ENCODE data around the gene GPC5. TPM values are rescaled to one million over a fixed set of nuclear protein-coding genes. Genes with fewer than 3 reads are reported as not detected.

GPC5 gene
- total RNA-seq, 1 donor from 2014 or later, result 0.57 TPM

DNA sequence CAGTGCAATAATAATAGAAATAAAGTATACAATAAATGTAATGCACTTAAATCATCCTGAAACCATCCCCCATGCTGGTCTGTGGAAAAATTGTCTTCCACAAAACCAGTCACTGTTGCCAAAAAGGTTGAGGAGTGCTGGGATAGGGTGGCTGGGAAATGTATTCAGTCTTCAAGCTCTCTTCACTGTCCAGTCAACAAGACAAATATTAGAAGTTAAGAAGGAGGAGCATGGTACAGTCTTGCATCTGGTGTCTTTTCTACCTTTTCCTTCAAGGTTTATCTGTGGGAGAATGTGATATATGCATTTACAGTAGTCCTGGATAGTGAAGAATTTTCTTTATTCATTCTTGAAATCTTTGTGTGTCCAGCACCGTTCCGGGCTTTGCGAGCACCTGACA lies 203.4 kb downstream of the GPC5 start:
- Mint-ChIP-seq H3K36me3 (ENCODE audit: insufficient read depth) (no peaks in the 10 kb centered on the region), H3K4me3 (ENCODE audit: low read depth) (no peak overlapping the region)

GRCh38 chr13:91609353-91609752 lies 210.9 kb downstream of the GPC5 start:
- H3K4me3 Mint-ChIP-seq (ENCODE audit: low read depth), result no peak overlapping the region
- no peaks in the 10 kb centered on the region for H3K27me3 Mint-ChIP-seq
- no peak for DNase-seq (ENCODE audit: low spot score, unreplicated experiment)
- H3K36me3 Mint-ChIP-seq (ENCODE audit: insufficient read depth), result no peaks in the 10 kb centered on the region
- TF ChIP-seq, protein P1, sequence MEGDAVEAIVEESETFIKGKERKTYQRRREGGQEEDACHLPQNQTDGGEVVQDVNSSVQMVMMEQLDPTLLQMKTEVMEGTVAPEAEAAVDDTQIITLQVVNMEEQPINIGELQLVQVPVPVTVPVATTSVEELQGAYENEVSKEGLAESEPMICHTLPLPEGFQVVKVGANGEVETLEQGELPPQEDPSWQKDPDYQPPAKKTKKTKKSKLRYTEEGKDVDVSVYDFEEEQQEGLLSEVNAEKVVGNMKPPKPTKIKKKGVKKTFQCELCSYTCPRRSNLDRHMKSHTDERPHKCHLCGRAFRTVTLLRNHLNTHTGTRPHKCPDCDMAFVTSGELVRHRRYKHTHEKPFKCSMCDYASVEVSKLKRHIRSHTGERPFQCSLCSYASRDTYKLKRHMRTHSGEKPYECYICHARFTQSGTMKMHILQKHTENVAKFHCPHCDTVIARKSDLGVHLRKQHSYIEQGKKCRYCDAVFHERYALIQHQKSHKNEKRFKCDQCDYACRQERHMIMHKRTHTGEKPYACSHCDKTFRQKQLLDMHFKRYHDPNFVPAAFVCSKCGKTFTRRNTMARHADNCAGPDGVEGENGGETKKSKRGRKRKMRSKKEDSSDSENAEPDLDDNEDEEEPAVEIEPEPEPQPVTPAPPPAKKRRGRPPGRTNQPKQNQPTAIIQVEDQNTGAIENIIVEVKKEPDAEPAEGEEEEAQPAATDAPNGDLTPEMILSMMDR (IDR thresholded peaks at IDR 0.05; ENCODE audit: unreplicated experiment), result no peak
- no peaks in the 10 kb centered on the region for H3K9me3 Mint-ChIP-seq (ENCODE audit: low read depth)
- no peak overlapping the region for H3K27ac Mint-ChIP-seq
- no peaks in the 10 kb centered on the region for H3K4me1 Mint-ChIP-seq (ENCODE audit: low read depth)

More for the DNA sequence above, 203.4 kb downstream of the GPC5 start:
- TF ChIP-seq, protein P1 (IDR thresholded peaks at IDR 0.05; ENCODE audit: unreplicated experiment), result no peak
- Mint-ChIP-seq H3K4me1 (ENCODE audit: low read depth) (no peaks in the 10 kb centered on the region), H3K9me3 (ENCODE audit: low read depth) (no peaks in the 10 kb centered on the region), H3K27ac (no peak overlapping the region), H3K27me3 (no peaks in the 10 kb centered on the region)
- no peak for DNase-seq (ENCODE audit: low spot score, unreplicated experiment)

DNA sequence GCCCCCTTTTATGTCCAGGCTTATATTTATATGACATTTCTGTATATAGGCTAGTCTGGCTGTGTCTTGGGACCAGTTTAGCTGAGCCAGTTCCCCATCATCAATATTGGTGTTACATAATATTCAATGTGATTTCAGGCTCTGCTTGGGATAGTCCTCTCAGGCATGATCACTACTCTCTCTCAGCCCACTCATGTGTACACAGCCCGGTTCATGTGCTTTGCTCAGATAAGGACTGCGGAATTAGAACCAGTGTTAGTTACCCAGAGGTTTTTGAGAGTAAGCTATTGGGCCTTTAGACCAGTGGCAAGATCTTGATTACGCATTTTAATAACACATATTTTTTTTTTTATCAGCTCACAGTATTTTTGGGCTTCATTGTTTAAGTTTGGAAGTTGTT lies 219.9 kb downstream of the GPC5 start:
- Mint-ChIP-seq H3K4me1 (ENCODE audit: low read depth) (peaks cover 7% of the 10 kb centered on the region), H3K27ac (no peak overlapping the region), H3K4me3 (ENCODE audit: low read depth) (no peak overlapping the region), H3K36me3 (ENCODE audit: insufficient read depth) (no peaks in the 10 kb centered on the region), H3K9me3 (ENCODE audit: low read depth) (no peaks in the 10 kb centered on the region), H3K27me3 (no peaks in the 10 kb centered on the region)
- TF ChIP-seq, protein P1 (IDR thresholded peaks at IDR 0.05; ENCODE audit: unreplicated experiment), result no peak
- DNase-seq (ENCODE audit: low spot score, unreplicated experiment), result no peak

DNA sequence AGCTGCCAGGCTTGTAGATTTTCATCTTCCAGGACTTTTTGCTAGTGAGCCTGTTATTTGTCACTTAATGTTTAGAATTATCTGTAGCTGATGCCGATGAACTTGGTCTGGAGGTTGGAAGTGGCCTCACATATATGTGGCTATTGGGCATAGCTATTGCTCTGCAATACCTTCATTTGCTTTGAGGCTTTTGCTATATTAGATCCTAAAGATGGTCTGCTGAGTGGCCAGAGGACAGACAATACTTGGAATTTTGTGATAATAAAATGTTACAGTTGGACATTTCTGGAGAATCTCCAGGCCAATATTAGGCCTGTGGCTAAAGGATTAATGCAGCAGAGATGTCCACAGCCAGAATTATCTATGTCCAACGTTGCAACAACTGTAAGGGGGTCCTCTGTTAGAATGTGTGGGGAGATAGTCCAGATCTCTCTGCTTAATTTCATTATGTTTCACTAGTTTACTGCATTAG lies 222.3 kb downstream of the GPC5 start:
- Mint-ChIP-seq H3K27ac (no peak overlapping the region), H3K4me3 (ENCODE audit: low read depth) (no peak overlapping the region), H3K36me3 (ENCODE audit: insufficient read depth) (no peaks in the 10 kb centered on the region), H3K4me1 (ENCODE audit: low read depth) (peaks cover 11% of the 10 kb centered on the region), H3K27me3 (no peaks in the 10 kb centered on the region), H3K9me3 (ENCODE audit: low read depth) (no peaks in the 10 kb centered on the region)
- TF ChIP-seq, protein P1 (IDR thresholded peaks at IDR 0.05; ENCODE audit: unreplicated experiment), result no peak
- no peak for DNase-seq (ENCODE audit: low spot score, unreplicated experiment)

- no peak for DNase-seq (ENCODE audit: low spot score, unreplicated experiment)
These were observed 222.7 kb downstream of the GPC5 start for GRCh38 chr13:91621161-91621560.

More at GRCh38 chr13:91621161-91621560, 222.7 kb downstream of the GPC5 start:
- Mint-ChIP-seq H3K9me3 (ENCODE audit: low read depth) (no peaks in the 10 kb centered on the region), H3K27me3 (no peaks in the 10 kb centered on the region), H3K4me1 (ENCODE audit: low read depth) (peaks cover 15% of the 10 kb centered on the region), H3K27ac (no peak overlapping the region), H3K36me3 (ENCODE audit: insufficient read depth) (no peaks in the 10 kb centered on the region), H3K4me3 (ENCODE audit: low read depth) (no peak overlapping the region)
- TF ChIP-seq, protein P1 (IDR thresholded peaks at IDR 0.05; ENCODE audit: unreplicated experiment), result no peak

All from progenitor cell of endocrine pancreas (in vitro differentiated cells).